Loucy (cell line): Measurements from ENCODE around the gene LPP.

Experiments
- EZH2phosphoT487 ChIP-seq: fragments of 200-600 bp; IDR thresholded peaks from 2 replicates; pipeline ENCODE4 v1.6.1; 2018; ENCODE audit warnings: antibody characterized with exemption, mild to moderate bottlenecking, moderate library complexity, borderline replicate concordance
- TF ChIP-seq, protein P1 (sequence below): fragments of 200-600 bp; sonication (generic); conservative IDR thresholded peaks from 2 replicates; pipeline ENCODE4 v1.5.1; 2014; ENCODE audit warnings: mild to moderate bottlenecking, antibody characterized with exemption, low read length

DNA sequence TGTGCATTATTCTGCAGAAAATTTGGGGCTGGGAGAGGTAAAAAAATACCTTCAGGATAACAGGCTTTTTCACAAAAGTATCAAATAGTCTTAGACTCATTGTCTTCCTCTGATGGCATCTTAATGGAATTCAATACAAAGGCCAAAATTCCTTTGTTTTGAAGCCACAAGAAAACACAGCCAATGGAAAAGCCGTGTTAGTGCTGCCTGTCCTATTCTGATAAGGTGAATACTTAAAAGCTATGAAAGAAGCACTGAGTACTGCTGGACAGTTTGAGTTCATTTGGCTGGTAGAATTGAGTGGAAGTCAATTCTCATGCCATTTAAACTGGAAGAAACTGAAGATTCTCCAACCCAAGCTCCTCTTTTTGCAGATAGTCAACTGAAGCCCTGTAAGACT is 622.5 kb downstream of the LPP start:
- TF ChIP-seq, protein P1, sequence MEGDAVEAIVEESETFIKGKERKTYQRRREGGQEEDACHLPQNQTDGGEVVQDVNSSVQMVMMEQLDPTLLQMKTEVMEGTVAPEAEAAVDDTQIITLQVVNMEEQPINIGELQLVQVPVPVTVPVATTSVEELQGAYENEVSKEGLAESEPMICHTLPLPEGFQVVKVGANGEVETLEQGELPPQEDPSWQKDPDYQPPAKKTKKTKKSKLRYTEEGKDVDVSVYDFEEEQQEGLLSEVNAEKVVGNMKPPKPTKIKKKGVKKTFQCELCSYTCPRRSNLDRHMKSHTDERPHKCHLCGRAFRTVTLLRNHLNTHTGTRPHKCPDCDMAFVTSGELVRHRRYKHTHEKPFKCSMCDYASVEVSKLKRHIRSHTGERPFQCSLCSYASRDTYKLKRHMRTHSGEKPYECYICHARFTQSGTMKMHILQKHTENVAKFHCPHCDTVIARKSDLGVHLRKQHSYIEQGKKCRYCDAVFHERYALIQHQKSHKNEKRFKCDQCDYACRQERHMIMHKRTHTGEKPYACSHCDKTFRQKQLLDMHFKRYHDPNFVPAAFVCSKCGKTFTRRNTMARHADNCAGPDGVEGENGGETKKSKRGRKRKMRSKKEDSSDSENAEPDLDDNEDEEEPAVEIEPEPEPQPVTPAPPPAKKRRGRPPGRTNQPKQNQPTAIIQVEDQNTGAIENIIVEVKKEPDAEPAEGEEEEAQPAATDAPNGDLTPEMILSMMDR: no peak
- TF ChIP-seq EZH2phosphoT487: no peak
